AG09309 (cell line): ENCODE data around the gene ANKRD44.

Experiments used
- DNase-seq: peaks from one replicate; pipeline ENCODE4 v3.0.0-alpha.2; 2010; ENCODE audit warnings: low read depth
- H3K4me3 ChIP-seq: 2 replicates; pipeline ENCODE4 v1.5.1; 2011; ENCODE audit warnings: mild to moderate bottlenecking, low read depth, low read length, moderate library complexity; ENCODE audit not compliant: control insufficient read depth
- TF ChIP-seq, protein P1 (sequence below): IDR thresholded peaks from 2 replicates; pipeline ENCODE4 v1.5.1; 2011; ENCODE audit warnings: mild to moderate bottlenecking, low read depth, low read length, inconsistent platforms; ENCODE audit not compliant: insufficient read depth, control insufficient read depth; ENCODE audit errors: missing control alignments

The ANKRD44 gene

GRCh38 chr2:197149546-197149945 is 161.0 kb downstream of the ANKRD44 start:
- H3K4me3 ChIP-seq, result no peak overlapping the region
- TF ChIP-seq, protein P1, sequence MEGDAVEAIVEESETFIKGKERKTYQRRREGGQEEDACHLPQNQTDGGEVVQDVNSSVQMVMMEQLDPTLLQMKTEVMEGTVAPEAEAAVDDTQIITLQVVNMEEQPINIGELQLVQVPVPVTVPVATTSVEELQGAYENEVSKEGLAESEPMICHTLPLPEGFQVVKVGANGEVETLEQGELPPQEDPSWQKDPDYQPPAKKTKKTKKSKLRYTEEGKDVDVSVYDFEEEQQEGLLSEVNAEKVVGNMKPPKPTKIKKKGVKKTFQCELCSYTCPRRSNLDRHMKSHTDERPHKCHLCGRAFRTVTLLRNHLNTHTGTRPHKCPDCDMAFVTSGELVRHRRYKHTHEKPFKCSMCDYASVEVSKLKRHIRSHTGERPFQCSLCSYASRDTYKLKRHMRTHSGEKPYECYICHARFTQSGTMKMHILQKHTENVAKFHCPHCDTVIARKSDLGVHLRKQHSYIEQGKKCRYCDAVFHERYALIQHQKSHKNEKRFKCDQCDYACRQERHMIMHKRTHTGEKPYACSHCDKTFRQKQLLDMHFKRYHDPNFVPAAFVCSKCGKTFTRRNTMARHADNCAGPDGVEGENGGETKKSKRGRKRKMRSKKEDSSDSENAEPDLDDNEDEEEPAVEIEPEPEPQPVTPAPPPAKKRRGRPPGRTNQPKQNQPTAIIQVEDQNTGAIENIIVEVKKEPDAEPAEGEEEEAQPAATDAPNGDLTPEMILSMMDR, result no peak
- no peak for DNase-seq

GRCh38 chr2:197148401-197148800 is 162.2 kb downstream of the ANKRD44 start:
- no peak for DNase-seq
- TF ChIP-seq, protein P1, result no peak

DNA sequence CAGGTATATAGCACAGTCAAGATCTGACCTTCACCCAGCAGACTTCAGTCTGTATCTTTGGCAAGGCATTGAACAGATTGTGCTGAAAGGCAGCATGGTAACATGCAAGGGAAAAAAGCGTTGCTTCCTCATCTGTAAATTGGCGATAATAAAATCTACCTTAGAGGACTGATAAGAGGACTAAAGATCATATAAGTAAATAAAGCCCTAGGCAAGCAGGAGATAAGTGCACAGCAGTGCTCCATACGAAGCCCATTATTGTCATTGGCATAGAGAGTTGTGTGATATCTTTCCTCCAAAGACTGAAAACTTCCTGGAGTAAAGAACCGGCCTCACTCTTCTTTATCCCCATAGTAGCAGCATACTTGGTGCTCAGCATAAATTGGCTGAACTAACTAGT is 162.6 kb downstream of the ANKRD44 start:
- TF ChIP-seq, protein P1, result no peak
- H3K4me3 ChIP-seq, result no peak overlapping the region
- no peak for DNase-seq

More at GRCh38 chr2:197148401-197148800, 162.2 kb downstream of the ANKRD44 start:
- H3K4me3 ChIP-seq, result no peak overlapping the region

DNA sequence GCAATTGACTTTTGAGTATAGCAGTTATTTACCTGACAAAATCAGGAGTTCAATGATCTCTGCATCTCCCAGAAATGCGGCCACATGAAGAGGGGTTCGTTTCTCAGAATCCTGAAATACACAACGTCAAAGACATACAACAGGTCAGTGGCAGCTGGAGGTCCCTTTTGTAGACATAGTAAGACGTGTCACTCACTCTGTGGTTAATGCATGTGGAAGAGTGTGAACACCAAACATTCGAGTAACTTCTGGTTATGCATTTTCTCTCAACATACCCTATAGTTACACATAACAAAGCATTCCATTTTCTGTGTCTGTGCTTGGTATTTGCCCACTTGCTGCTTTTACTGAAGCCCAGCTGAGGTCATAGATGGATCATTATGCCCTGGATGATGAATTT is 163.6 kb downstream of the ANKRD44 start:
- TF ChIP-seq, protein P1, result no peak
- DNase-seq, result no peak
- no peak overlapping the region for H3K4me3 ChIP-seq

- no peak for DNase-seq
- TF ChIP-seq, protein P1, result no peak
- H3K4me3 ChIP-seq, result no peak overlapping the region
Observed at GRCh38 chr2:197145471-197146056, 165.0 kb downstream of the ANKRD44 start.

DNA sequence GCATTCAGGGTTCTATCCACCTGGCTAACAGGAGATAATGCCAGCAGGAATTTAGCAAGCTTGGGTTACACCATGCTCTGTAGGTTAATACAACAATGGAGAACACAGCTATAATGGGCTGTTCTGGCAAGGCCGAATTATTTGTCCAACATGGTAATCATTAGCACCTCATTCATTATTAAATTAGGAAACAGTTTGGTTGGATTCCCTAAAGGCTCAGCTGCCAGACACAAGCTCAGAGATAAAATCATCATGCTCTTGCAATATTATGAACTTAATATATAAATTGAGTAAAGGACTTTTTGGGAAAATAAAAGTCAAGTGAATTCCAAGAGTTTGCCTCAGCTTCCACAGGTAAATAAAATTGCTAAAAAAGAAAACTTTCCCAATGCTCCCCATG is 166.4 kb downstream of the ANKRD44 start:
- H3K4me3 ChIP-seq, result no peak overlapping the region
- TF ChIP-seq, protein P1, result no peak
- DNase-seq, result no peak
